Measurements from ENCODE around the gene SYNE1.

Gene SYNE1

DNA sequence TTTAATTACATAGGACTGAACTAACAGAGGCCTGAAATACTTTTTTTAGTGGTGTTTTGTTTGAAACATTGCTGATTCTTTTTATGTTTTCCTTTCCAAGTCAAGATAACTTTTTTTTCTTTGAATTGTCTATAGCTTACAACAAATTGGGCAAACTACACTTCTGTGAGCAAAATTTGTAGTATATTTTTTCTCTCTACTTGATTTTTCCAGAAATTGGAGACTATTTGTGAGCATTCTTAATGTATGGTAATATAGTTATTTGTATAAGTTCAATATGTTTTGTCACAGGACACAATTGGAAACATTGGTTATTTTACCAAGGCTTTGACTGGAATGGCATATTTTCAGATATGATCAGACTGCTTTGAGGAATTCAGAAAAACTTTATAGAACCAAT, 216.5 kb downstream of the SYNE1 start:
- no peak overlapping the region for H3K4me3 ChIP-seq (replicated peaks in 1 of 2; ENCODE audit: low read depth in 2 of 2, low read length in 2 of 2)
- TF ChIP-seq, protein P1, sequence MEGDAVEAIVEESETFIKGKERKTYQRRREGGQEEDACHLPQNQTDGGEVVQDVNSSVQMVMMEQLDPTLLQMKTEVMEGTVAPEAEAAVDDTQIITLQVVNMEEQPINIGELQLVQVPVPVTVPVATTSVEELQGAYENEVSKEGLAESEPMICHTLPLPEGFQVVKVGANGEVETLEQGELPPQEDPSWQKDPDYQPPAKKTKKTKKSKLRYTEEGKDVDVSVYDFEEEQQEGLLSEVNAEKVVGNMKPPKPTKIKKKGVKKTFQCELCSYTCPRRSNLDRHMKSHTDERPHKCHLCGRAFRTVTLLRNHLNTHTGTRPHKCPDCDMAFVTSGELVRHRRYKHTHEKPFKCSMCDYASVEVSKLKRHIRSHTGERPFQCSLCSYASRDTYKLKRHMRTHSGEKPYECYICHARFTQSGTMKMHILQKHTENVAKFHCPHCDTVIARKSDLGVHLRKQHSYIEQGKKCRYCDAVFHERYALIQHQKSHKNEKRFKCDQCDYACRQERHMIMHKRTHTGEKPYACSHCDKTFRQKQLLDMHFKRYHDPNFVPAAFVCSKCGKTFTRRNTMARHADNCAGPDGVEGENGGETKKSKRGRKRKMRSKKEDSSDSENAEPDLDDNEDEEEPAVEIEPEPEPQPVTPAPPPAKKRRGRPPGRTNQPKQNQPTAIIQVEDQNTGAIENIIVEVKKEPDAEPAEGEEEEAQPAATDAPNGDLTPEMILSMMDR (IDR thresholded peaks at IDR 0.05; ENCODE audit: low read depth, low read length), result no peak
- no peak for DNase-seq (ENCODE audit: low read depth in 2 of 2)

DNA sequence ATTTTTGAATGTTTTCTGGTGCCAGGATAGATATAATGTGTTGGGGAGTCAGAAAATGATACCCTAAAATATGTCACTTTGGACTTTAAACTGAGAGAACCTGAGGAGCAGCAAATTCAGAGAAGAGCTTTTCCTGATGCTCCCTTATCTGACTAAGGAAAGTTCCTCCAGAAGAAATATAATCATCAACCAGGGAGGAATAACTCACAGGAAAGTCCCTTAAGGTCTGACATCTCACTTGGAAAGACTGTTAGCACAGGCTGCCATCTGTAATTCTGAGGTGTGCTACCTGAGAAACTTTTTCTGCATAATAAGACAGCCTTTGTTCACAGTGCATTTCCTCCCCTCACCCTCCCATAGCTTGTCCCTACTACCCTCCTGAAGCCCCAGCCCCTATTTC, 218.6 kb downstream of the SYNE1 start:
- TF ChIP-seq, protein P1 (IDR thresholded peaks at IDR 0.05; ENCODE audit: low read depth, low read length), result no peak
- DNase-seq (ENCODE audit: low read depth in 2 of 2), result no peak

DNA sequence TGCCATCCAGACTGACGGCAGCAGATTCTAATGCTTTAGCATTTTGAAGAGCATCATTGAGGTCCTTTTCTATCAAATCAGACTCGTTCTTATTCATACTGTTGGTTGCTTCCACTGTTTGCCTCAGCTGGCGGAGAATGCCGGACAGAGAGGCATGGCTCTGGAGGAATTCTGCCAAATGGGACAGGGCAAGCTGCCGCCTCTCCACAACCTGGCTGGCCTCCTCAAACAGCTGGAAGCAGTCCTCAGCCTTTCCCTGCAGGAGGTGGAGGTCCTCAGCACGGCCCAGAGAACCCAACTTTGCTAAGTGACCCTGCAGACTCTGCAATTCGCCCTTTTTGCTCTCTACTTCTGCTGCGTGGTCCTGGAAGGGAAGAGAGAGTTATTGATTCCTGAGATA, 220.5 kb downstream of the SYNE1 start:
- DNase-seq (ENCODE audit: low read depth in 2 of 2), result no peak
- H3K4me3 ChIP-seq (replicated peaks in 1 of 2; ENCODE audit: low read depth in 2 of 2, low read length in 2 of 2), result no peak overlapping the region
- TF ChIP-seq, protein P1 (IDR thresholded peaks at IDR 0.05; ENCODE audit: low read depth, low read length), result no peak

More for the DNA sequence above, 218.6 kb downstream of the SYNE1 start:
- no peak overlapping the region for H3K4me3 ChIP-seq (replicated peaks in 1 of 2; ENCODE audit: low read depth in 2 of 2, low read length in 2 of 2)

DNA sequence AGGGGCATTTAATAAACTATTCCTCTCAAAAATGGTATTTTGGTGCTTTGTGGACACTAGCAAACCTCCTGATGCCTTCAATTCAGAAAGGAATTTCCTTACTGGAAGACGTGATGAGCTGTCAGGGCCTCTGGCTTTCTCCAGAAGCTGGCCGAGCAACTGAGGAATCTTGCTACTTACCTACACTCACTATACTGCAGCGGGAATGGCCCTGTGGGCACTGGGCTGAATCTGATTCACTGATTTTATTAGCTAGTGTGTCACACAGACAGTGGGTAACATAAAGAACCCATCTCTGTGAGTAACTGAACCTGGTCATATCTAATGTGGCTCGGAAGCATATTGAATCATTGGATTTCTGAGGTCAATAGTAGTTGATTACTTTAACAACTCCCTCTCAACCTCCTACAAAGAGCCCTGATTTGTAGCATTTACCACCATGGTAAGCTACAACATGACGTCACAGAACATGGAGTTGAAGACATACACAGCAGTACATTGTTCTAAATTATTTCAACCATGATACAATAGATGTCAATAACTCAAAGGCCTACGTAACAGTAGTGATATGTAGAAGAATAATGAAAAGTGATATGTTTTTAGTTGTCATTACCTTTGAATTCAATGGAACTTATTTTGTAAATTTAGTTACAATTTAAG, 232.1 kb downstream of the SYNE1 start:
- DNase-seq (ENCODE audit: low read depth in 2 of 2), result no peak
- H3K4me3 ChIP-seq (replicated peaks in 1 of 2; ENCODE audit: low read depth in 2 of 2, low read length in 2 of 2), result no peak overlapping the region
- TF ChIP-seq, protein P1 (IDR thresholded peaks at IDR 0.05; ENCODE audit: low read depth, low read length), result no peak

DNA sequence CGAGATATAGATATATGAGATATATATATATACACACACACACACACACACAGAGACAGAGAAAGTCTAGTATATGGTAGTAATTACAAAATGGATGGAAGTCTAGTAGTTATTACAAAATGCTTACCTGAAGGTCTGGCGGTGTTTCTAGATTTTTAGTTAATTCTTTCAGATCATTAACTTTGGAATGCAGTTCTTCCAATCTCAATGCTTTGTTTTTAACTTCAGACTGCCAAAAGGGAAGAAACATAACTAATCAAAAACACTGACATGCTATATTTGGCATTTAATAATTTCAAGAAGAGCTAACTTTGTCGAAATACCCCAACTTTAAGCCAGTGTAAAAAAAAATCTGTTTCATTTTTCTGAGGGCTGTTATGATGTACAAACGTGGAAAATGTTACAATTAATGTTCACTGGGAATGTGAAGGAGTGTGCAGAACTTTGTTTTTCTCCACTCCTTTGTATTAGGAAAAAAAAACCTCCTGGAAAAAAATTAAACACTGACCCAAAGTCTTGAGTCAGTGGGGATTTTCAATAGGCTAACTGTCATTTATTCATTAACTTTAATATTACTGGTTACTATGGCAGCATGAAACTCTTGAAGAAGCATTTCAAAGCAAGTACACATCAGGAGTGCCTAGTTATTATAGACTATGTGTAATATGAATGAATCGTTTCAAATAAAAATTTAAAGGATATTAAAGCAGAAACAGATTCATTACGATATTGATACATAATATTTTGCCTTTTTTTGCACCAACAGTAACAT, 232.9 kb downstream of the SYNE1 start:
- TF ChIP-seq, protein P1 (IDR thresholded peaks at IDR 0.05; ENCODE audit: low read depth, low read length), result no peak
- H3K4me3 ChIP-seq (replicated peaks in 1 of 2; ENCODE audit: low read depth in 2 of 2, low read length in 2 of 2), result no peak overlapping the region
- no peak for DNase-seq (ENCODE audit: low read depth in 2 of 2)

DNA sequence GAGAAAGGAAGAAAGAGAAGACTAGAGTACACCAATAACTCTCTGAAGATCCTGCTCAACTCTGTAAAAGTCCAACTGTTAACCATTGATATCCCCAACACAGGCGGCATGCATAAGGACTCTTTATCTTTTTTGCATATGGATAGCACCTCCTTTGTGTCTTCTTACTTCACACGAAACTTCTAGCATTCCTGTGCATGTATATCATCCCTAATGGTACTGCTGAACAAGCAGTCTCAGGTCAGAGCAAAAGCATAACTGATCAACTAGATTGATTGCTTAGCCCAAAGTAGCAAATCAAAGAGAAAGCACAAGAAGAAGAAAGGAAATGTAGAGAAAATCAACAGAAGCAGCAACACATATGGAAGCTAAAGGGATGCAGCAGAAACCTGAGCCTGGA, 234.4 kb downstream of the SYNE1 start:
- TF ChIP-seq, protein P1 (IDR thresholded peaks at IDR 0.05; ENCODE audit: low read depth, low read length), result no peak
- no peak for DNase-seq (ENCODE audit: low read depth in 2 of 2)
- H3K4me3 ChIP-seq (replicated peaks in 1 of 2; ENCODE audit: low read depth in 2 of 2, low read length in 2 of 2), result no peak overlapping the region
